Skeletal muscle tissue (tissue), 4 donors: ENCODE data around the gene MYH6. TPM values are rescaled to one million over a fixed set of nuclear protein-coding genes. Genes with fewer than 3 reads are reported as not detected.

ENCODE experiments used
- H3K27ac ChIP-seq: one replicate; pipeline ENCODE4 v1.7.0; 2013; ENCODE audit warnings: mild to moderate bottlenecking, low read depth, low read length, inconsistent platforms
- H3K27me3 ChIP-seq, 3 donors: one replicate each; pipeline ENCODE4 v1.7.0; 2013; ENCODE audit warnings: low read length in 3 of 3; ENCODE audit not compliant: control insufficient read depth in 3 of 3, insufficient read depth in 3 of 3
- H3K36me3 ChIP-seq, 3 donors: one replicate each; pipeline ENCODE4 v1.7.0; 2013; ENCODE audit warnings: low read length in 3 of 3; ENCODE audit not compliant: control insufficient read depth in 3 of 3, insufficient read depth in 3 of 3
- H3K4me1 ChIP-seq, 3 donors: one replicate each; pipeline ENCODE4 v1.7.0; 2013; ENCODE audit warnings: low read length in 3 of 3, mild to moderate bottlenecking in 3 of 3; ENCODE audit not compliant: control insufficient read depth in 3 of 3, insufficient read depth in 3 of 3
- H3K4me3 ChIP-seq, 3 donors: one replicate each; pipeline ENCODE4 v1.7.0; 2013; ENCODE audit warnings: low read length in 3 of 3
- H3K9ac ChIP-seq, 3 donors: one replicate each; pipeline ENCODE4 v1.7.0; 2013; ENCODE audit warnings: low read length in 3 of 3, mild to moderate bottlenecking in 3 of 3, moderate library complexity in 2 of 3, low read depth in 1 of 3
- H3K9me3 ChIP-seq, 3 donors: one replicate each; pipeline ENCODE4 v1.7.0; 2013; ENCODE audit warnings: low read length in 3 of 3; ENCODE audit not compliant: control insufficient read depth in 3 of 3
- total RNA-seq: library from RNA; depleted of rRNA; stranded (reverse); fragments of >200 nt; gene quantifications from one replicate; pipeline ENCODE4 v1.2.3, GENCODE V29; 2014
- donor health status: Osteomylitis.

Gene MYH6
- total RNA-seq, 1 donor from 2014 or later, result 2.1 TPM

DNA sequence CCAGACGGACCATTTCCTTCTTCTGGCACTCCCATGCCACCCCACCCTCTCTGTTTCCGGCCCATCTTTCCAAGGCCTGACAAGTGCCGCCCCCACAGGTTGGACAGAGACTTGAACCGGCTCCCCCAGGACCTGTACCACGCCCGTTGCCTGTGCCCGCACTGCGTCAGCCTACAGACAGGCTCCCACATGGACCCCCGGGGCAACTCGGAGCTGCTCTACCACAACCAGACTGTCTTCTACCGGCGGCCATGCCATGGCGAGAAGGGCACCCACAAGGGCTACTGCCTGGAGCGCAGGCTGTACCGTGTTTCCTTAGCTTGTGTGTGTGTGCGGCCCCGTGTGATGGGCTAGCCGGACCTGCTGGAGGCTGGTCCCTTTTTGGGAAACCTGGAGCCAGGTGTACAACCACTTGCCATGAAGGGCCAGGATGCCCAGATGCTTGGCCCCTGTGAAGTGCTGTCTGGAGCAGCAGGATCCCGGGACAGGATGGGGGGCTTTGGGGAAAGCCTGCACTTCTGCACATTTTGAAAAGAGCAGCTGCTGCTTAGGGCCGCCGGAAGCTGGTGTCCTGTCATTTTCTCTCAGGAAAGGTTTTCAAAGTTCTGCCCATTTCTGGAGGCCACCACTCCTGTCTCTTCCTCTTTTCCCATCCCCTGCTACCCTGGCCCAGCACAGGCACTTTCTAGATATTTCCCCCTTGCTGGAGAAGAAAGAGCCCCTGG lies 32.4 kb downstream of the MYH6 start:
- H3K27ac ChIP-seq, result no peak overlapping the region

DNA sequence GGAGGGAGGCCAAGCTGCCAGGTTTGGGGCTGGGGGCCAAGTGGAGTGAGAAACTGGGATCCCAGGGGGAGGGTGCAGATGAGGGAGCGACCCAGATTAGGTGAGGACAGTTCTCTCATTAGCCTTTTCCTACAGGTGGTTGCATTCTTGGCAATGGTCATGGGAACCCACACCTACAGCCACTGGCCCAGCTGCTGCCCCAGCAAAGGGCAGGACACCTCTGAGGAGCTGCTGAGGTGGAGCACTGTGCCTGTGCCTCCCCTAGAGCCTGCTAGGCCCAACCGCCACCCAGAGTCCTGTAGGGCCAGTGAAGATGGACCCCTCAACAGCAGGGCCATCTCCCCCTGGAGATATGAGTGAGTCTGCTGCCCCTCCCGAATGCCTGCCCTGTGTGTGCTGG lies 35.0 kb downstream of the MYH6 start:
- no peak overlapping the region for H3K9ac ChIP-seq
- no peak overlapping the region for H3K4me3 ChIP-seq
- no peaks in the 10 kb centered on the region for H3K9me3 ChIP-seq
- no peaks in the 10 kb centered on the region for H3K36me3 ChIP-seq
- H3K27ac ChIP-seq, result no peak overlapping the region
- peaks cover 0 to 6% (median 2%) of the 10 kb centered on the region in 3 donors for H3K27me3 ChIP-seq
- H3K4me1 ChIP-seq, result no peaks in the 10 kb centered on the region

More for the DNA sequence above, 32.4 kb downstream of the MYH6 start:
- Histone ChIP-seq H3K9ac (no peak overlapping the region), H3K27me3 (peaks cover 0 to 13% (median 0%) of the 10 kb centered on the region in 3 donors), H3K9me3 (no peaks in the 10 kb centered on the region), H3K4me1 (no peaks in the 10 kb centered on the region), H3K36me3 (peaks cover 0 to 5% (median 0%) of the 10 kb centered on the region in 3 donors), H3K4me3 (no peak overlapping the region)

DNA sequence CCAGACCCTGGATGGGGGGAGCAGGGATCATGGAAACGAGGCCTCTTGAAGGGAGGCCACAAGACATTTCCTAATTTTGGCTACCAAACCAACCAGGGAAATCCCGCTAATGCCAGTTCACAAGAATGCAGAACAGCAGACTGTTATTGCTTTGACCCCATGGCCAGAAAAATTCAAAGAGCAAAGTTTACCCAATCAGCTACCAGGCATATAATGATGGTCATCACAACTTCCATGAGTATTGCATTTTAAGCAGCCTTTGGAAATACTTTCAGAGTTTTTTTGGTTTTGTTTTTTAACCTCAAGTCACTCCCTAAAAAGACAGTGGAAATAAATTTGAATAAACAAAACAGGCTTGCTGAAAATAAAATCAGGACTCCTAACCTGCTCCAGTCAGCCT lies 35.6 kb downstream of the MYH6 start, which contains the start of gene IL25:
Gene IL25, plus strand, starts transcription at position 301 of the 400 bp plus-strand sequence.
- no peak within 1 kb of the TSS for H3K4me3 ChIP-seq
- no peaks in the 10 kb centered on the region for H3K36me3 ChIP-seq
- no peak within 1 kb of the TSS for H3K27ac ChIP-seq

DNA sequence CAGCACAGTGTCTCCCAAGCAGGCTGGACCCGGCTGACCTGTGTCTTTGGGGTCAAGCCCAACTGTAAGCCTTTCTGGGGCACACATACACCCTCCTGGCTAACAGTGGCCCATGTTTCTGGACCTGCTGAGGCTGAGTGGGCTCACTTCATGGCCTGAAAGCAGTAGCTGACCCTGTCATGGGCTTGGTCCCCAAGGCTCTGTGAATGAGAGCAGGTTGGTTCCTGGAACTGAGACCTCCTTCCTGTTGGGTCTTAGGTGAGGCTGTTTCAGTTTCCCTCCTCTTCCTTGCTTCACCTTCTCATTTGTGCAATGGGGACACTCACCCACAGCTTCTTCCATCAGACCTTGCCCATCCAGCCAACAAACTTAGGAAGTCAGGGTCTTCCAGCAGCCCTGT lies 36.2 kb downstream of the MYH6 start:
- H3K27me3 ChIP-seq, result peaks cover 0 to 12% (median 6%) of the 10 kb centered on the region in 3 donors
- H3K36me3 ChIP-seq, result no peaks in the 10 kb centered on the region
- no peak overlapping the region for H3K4me3 ChIP-seq
- H3K27ac ChIP-seq, result no peak overlapping the region
- no peak overlapping the region for H3K9ac ChIP-seq
- no peaks in the 10 kb centered on the region for H3K4me1 ChIP-seq
- H3K9me3 ChIP-seq, result no peaks in the 10 kb centered on the region

More for the DNA sequence above, 35.6 kb downstream of the MYH6 start, which contains the start of gene IL25:
- Histone ChIP-seq H3K9me3 (no peaks in the 10 kb centered on the region), H3K4me1 (no peaks in the 10 kb centered on the region), H3K27me3 (peaks cover 0 to 6% (median 6%) of the 10 kb centered on the region in 3 donors), H3K9ac (no peak within 1 kb of the TSS)

DNA sequence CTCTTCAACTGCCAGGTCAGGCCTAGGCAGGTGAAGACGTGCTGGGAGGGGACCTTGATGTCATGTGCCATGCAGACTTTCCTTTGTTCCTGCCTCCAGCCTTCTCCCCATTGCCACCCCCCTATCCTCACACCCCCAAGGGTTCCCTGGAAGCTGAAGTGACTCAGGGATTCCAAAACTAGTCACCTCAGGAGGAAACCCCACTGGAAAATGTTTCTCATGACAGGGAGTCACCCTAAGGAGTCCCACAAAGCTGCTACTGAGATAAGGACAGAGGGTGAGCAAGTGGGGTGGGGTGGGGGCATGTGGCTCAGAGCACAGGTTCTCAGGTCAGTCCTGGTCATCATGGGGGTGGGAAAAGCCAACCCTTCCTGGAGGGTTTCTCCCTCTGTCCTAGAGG lies 37.9 kb downstream of the MYH6 start:
- Histone ChIP-seq H3K9ac (no peak overlapping the region), H3K27me3 (peaks cover 3 to 16% (median 13%) of the 10 kb centered on the region in 3 donors), H3K27ac (no peak overlapping the region), H3K4me3 (no peak overlapping the region), H3K36me3 (no peaks in the 10 kb centered on the region), H3K4me1 (peaks cover 0 to 7% (median 0%) of the 10 kb centered on the region in 3 donors), H3K9me3 (no peaks in the 10 kb centered on the region)

DNA sequence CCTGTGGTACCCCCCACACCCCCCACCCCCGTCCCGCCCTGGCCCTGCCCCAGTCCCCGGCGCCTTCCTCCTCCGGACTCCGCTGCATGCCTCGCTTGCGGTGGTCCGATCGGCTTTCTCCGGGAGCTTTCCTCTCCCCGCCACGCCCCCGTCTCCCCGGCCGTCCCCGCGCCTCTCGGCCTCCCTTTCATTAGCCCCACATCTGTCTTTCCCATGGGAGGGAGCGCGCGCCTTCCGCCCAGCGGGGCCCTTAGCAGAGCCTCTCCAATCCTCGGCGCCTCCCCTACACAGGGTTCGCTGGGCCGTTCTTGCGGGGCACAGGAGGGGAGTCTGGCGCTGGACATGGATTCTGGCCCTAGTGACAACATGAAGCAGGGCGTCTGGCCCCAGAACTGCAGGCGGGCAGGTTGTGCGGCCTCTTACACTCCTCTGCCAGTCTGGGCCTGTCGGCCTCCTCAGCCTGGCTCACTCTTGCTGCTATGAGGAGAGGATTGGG lies 41.6 kb downstream of the MYH6 start:
- H3K27ac ChIP-seq, result peak overlapping the region; percentile 80
- peaks cover 0 to 16% (median 5%) of the 10 kb centered on the region in 3 donors for H3K4me1 ChIP-seq
- peak overlapping the region in 1 of 3 donors; percentile 13 for H3K4me3 ChIP-seq
- H3K9ac ChIP-seq, result peak overlapping the region; percentile 32 to 69 (median 51)
- H3K27me3 ChIP-seq, result peaks cover 7 to 31% (median 26%) of the 10 kb centered on the region in 3 donors
- H3K36me3 ChIP-seq, result no peaks in the 10 kb centered on the region
- no peaks in the 10 kb centered on the region for H3K9me3 ChIP-seq

DNA sequence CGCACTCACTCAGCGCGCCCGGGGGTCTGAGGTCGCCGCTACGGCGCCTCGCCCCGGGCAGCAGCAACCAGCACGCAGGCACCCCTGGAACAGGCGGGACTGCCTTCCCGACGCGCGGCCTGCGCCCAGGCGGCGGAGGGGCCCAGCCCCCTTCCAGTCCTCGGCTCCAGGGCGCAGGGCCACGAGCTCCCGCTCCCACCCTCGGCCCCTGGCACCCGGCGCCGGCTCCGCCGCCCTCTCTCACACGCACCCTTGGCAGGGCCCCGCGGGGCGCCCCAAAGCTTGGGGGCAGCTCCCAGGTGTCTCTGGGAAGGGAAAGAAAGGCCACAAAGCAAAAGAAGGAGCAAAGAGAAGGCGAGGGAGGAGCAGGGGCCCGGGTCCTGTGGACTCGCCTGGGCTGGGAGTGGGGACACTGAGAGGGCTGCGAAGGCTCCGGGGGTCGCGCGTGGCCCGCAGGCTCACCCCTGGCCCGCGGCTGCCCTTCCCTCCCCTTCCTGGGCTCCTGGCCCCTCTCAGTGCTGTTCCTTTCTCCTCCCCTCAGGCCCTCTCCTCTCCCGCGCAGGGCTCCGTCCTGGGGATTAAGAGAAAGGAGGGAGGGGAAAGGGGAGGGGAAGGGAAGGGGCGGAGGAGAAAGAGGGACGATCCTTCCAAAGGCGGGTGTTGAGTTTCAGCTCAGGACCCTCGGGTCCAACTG lies 42.2 kb downstream of the MYH6 start:
- Histone ChIP-seq H3K36me3 (no peaks in the 10 kb centered on the region), H3K27me3 (peaks cover 7 to 27% (median 26%) of the 10 kb centered on the region in 3 donors), H3K9ac (peak overlapping the region; percentile 53 to 77 (median 65)), H3K4me1 (peaks cover 0 to 16% (median 5%) of the 10 kb centered on the region in 3 donors), H3K4me3 (peak overlapping the region; percentile 54 to 64 (median 59)), H3K9me3 (no peaks in the 10 kb centered on the region), H3K27ac (peak overlapping the region; percentile 80)

DNA sequence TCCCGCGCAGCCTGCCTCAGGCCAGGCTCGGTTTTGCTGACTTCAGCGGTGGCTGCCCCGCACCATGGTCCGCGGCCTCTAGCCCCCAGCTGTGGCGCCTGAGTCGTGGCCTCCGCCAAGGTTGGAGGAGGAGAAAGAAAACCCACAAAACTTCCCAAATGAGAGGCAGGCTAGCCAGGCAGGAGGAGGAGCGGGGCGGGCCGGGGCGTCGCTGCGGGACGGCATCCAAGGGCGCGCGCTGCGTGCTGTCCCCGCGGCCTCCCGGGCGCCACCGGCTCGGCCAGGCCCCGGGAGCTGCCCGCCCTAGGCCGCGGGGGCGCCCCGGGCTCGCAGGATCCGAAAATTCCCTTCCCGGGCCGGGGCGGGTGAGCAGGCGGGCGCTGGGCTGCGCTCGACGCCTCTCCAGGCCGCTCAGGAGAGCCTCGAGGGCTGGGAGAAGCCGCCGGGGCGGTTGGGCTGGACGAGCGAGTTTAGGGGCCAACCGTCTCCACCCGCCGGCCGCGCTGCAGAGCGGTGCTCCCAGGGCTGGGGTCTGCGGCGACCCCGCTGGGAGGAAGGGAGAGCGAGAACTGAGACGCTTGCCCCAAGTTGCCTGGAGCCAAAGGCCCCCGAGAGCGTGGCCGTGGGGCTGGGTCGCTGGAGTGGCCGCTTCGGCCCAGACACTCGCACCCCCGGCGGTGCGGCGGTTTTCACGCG lies 42.9 kb downstream of the MYH6 start, which contains the start of gene EFS:
Gene EFS, minus strand, starts transcription at position 137 of the 696 bp plus-strand sequence. CDS start 147 bp downstream, outside the sequence.
- H3K4me1 ChIP-seq, result peaks cover 0 to 16% (median 5%) of the 10 kb centered on the region in 3 donors
- peak within 1 kb of the TSS; percentile 65 to 71 (median 70) for H3K4me3 ChIP-seq
- H3K27me3 ChIP-seq, result peaks cover 7 to 26% (median 25%) of the 10 kb centered on the region in 3 donors
- peak within 1 kb of the TSS; percentile 80 for H3K27ac ChIP-seq
- no peaks in the 10 kb centered on the region for H3K9me3 ChIP-seq
- H3K9ac ChIP-seq, result peak within 1 kb of the TSS; percentile 65 to 83 (median 77)
- H3K36me3 ChIP-seq, result no peaks in the 10 kb centered on the region

DNA sequence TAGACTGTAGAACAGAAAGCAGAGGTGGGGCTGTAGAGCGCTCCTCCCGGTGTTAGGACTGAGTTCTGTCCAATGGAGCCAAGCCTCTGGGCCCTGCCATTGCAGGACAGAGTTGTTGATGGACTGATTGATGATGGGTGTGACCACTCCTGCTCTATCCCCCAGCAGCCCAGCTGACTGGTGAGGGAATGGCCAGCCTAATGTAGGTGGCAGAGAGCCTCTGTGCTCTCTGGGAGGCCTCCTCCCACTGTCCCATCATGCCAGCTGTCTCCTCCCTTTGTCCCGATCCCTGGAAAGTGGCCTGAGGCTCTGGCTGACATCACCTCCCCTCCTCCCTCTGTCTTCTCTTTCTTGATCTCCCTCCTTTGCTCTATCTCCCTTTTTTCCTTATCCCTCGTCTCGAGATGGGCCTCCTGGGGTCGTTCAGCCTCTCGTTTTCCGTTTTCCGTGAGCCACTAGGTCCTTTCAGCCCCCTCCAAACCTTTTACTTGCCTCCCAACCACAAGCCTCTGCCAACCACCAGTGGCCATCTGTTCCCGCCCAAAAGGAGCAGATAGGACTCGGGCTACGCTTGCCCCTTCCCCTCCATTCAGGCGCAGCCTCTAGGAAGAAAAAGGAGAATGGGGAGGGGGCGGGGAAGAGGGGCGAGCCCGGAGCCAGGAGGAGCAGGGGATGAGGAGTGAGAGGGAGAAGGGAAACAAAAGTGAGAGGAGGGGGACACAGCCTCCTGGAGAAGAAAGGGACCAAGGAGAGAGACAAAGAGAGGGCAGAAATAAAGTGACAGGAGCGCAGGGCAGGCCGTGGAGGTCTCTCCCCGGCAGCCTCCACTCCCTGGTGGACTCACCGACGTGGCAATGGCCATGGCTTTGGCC lies 43.7 kb downstream of the MYH6 start:
- no peaks in the 10 kb centered on the region for H3K9me3 ChIP-seq
- H3K9ac ChIP-seq, result peak overlapping the region; percentile 65 to 83 (median 77)
- H3K27me3 ChIP-seq, result peaks cover 7 to 25% (median 24%) of the 10 kb centered on the region in 3 donors
- H3K27ac ChIP-seq, result peak overlapping the region; percentile 80
- H3K36me3 ChIP-seq, result no peaks in the 10 kb centered on the region
- H3K4me1 ChIP-seq, result peaks cover 0 to 16% (median 5%) of the 10 kb centered on the region in 3 donors
- H3K4me3 ChIP-seq, result peak overlapping the region; percentile 65 to 71 (median 70)
